Activated CD4-positive, alpha-beta T cell treated with anti-CD3 and anti-CD28 coated beads, Interleukin-2, Interleukin-6, amounts not matched to agents 100 ng/mL and 50 ng/mL, durations not matched to agents 16 hours and 8 hours (primary cell): ENCODE data around the gene RORB.

Experiments
- DNase-seq: peaks from one replicate; pipeline ENCODE4 v3.0.0-alpha.2; 2020

The RORB gene

DNA sequence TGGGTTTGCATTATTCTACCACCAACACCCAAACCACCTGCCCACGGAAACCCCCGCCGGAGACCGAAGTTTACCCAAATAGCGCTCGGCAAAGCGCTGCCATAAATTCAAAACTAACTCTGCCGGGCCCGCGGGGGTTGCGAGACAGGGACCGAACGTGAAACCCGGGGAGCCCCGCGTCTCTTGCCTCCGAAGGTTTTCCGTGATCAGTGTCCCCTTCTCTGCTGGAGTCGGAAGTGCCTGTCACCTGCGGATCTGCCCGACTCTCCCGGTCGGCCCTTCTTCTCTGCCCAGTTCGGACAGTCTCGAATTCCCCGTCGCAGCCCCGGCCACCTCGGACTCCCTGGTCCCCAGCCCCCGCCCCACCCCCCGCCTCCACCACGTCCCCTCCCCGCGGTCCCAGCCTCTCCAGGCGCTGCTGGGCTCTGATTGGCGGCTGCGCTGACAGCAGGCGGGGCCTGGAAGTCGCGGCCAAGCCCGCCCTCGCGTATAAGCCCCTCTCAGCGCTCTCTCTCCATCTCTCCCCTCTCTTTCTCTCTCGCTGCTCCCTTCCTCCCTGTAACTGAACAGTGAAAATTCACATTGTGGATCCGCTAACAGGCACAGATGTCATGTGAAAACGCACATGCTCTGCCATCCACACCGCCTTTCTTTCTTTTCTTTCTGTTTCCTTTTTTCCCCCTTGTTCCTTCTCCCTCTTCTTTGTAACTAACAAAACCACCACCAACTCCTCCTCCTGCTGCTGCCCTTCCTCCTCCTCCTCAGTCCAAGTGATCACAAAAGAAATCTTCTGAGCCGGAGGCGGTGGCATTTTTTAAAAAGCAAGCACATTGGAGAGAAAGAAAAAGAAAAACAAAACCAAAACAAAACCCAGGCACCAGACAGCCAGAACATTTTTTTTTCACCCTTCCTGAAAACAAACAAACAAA lies at the start of gene RORB:
TSS of gene RORB (plus strand) at position 517 of the 929 bp plus-strand sequence. CDS start 642 bp downstream, outside the sequence.
- peak; percentile 55 for DNase-seq

- no peak for DNase-seq
Observed at GRCh38 chr9:74447451-74448193, 49.5 kb upstream of the RORB start.

GRCh38 chr9:74449060-74449459 lies 48.1 kb upstream of the RORB start:
- DNase-seq = no peak

DNA sequence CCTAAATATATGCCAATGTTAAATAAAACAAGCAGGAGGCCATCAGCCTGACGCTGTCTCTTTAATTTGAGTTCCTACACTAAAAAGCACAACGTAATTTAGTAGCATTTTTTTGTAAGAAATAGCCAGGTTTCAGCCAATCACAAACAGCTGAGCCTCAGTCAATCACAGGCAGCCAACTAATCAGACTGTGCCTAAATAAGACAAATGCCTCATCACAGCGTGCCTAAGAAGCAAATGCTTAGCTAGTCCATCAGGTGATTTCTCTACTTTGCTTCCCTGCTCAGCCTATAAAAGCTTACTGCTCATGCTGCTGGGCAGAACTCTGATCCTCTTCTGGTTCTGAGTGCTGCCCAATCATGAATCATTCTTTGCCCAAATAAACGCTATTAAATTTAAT lies 38.3 kb upstream of the RORB start:
- DNase-seq = no peak

GRCh38 chr9:74463825-74464224 lies 33.3 kb upstream of the RORB start:
- DNase-seq = no peak

- no peak for DNase-seq
Observed at GRCh38 chr9:74478606-74479005, 18.5 kb upstream of the RORB start.

- no peak for DNase-seq
Observed at GRCh38 chr9:74479711-74480110, 17.4 kb upstream of the RORB start.

DNA sequence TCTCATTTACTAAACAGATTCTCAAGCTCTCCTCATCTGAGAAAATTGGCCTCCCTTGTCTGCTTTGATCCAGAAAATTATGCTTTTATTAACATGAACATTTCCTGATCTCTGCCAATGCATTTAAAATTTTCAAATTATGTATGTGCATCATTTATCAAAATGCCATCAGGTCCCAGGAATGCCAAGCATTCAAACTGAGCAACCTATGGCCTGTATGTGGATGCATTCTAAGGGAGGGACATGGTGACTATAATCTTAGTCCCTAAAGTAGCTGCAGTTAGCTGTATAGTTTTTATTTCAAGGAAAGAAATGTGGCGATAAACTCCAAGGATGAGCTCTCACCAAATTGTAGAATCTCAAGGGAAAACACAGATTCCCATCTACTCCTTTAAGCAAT lies 9.7 kb upstream of the RORB start:
- DNase-seq = no peak

- no peak for DNase-seq
Observed at GRCh38 chr9:74493512-74493911, 3.6 kb upstream of the RORB start.

DNA sequence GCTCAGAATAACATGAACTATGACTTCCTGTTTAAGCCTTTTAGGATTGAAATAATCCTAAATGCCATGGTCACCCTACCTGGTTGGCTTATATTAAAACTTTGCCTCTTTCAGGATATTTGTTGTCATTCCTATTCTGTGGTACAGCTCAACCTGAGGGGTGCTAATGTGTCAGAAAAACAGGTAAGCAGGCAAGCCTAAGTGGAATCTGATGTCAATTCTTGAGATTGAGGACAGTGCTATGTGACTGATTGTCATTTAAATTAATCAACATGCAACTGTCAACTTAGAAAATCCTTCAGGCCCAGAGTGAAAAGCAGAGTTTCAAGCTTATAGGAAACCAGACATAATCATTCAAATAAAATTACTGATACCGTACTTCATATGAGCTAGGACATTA lies 2.6 kb upstream of the RORB start:
- no peak for DNase-seq

GRCh38 chr9:74496406-74496805 lies 729 bp upstream of the RORB start:
- DNase-seq = no peak

DNA sequence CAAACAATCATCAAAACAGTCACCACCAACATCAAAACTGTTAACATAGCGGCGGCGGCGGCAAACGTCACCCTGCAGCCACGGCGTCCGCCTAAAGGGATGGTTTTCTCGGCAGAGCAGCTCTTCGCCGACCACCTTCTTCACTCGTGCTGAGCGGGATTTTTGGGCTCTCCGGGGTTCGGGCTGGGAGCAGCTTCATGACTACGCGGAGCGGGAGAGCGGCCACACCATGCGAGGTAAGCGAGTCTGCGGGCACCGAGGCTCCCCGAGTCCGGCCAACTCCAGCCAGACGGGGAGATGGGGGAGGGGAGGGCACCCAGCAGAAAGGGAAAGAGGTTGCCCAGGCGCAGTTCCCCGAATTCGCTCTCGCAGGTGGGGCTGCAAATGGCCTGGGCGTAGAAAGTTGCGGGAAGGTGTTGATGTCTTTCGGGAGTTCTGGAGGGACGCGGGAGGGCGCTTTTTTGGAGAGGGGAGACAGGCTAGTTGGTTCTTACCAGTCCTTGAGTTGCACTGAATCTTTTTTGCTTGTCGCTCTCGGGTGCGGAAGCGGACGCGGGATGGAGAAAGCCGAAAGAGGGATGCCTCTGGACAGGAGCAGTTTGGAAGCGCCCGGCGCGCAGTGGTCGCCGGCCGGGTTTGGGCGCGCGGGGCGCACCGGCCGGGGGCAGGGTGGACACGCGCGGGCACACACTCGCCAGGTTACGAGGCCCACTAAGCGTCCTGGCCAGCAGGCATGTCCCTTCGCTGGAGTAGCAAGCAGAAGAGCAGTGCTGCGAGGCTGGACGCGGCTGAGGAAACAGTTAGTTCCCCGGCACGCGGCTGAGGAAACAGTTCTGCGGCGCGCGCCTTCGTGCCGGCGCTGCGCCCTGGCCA lies 849 bp downstream of the RORB start:
- peak; percentile 10 for DNase-seq

DNA sequence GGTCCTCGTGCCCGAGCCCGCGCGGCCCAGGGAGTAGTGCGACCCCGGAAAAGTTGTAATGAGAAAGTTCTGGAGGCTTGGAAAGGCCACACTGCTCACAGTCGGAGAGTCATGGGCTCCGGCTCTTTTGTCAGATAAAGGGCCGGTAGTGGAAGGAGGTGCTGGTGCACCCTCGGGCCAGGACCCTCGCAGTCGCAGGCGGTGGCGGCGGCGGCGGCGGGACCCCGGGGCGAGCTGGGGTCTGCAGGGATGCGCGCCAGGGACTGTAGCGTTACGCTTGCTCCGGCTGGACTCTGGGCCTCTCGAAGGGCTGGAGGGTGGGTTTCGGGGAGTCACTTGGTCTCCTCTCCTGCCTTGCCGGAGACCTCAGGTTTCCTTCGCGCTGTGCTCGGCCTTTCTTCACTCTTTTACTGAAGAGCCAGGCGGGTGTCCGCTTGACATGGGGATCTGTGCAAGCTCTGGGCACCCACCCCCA lies 1.5 kb downstream of the RORB start:
- no peak for DNase-seq

DNA sequence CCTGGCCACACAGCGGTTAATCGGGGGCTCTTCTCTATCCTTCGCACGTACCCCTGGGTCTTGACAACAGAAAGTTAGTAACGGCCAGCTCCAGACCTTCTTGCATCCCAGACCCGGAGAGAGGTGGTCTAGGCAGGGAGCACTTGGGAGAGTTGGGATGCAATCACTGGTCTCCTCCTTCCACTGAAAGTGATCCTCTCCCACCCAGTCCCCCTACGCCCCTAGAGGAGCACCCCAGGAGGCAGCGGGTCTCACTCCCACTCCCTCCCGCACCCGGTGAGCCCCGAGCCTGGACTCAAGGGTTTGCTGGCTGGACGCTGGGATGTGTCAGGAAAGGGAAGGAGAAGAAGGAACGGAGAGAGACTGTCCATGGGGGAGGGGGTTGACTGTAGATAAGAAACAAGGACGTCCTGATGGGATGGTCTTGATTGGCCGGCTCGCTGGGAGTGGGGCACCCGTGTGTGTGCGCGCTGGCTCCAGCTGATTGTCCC lies 2.0 kb downstream of the RORB start:
- no peak for DNase-seq

GRCh38 chr9:74499770-74500583 lies 2.8 kb downstream of the RORB start:
- DNase-seq = no peak

DNA sequence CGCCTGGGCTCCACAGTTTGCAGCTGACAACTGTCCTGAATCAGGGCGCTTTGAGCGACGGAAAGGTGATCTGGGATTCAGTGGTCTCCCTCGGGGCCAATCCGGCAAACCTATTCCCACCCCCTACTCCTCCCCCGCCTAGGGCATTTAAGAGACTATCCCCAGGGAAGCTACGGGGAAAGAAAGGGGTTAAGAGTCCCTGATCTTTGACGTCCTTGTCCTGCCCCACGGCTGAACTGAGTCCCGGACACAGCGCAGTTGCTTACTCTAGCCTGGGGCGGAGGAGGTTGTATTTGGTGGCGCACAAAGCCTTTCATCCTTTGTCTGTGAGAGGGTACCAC lies 3.4 kb downstream of the RORB start:
- DNase-seq = no peak

GRCh38 chr9:74501570-74501969 lies 4.4 kb downstream of the RORB start:
- DNase-seq = no peak

DNA sequence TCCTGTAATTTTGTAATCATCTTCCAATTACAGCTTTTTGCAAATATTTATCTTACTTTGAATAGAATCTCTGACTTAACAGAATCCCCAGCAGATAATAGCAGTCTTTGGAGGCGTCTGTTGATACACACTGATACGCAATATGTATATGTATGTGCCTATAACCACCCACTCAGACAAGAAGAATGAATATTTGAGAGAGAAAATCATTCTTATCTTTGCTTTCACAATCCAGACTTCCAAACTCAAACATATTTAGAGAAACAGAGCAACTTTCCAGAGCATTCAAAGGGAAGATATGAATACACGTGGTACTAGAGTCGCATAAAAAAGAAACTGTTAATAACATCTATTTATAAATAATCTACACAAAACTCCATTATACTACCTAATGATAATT lies 6.1 kb downstream of the RORB start:
- DNase-seq = no peak

DNA sequence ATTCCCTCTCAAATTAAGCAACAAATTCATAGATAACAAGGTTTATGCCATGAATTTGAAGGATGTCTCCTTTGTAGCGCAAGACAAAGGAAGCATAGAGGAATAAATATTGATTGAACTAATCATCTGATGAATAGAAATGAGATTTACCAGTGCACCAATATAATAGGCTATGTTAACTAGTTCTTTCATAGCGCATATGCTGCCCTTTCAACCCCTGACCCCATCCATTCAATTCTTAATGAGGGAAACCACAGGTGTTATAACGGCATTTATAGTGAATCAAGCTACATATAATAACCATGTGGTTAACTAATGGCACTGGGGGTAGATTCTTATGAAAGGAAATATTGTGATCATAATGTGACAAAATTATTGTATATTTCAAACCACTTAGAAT lies 6.5 kb downstream of the RORB start:
- DNase-seq = no peak

DNA sequence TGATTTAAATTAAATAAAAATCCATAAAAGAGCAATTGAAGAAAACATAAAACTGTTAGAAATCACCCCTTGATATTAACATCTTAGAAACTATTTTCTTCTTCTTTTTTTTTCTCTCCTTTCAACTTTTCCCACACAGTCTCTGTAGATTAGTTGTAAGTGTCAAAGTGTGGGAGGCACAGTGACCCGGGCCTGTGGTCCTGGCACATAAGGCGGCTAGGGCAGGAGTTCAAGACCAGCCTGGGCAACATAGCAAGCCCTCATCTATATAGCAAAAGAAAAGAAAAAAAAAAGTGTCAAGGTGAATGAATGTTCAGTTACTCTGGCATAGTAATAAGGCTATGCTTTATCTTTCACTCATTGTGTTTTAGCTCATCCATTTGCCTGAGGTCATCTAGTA lies 14.2 kb downstream of the RORB start:
- no peak for DNase-seq

- DNase-seq = no peak
Observed at GRCh38 chr9:74512416-74512815, 15.3 kb downstream of the RORB start.

- no peak for DNase-seq
Observed at GRCh38 chr9:74513221-74513620, 16.1 kb downstream of the RORB start.
